Liver (tissue), 9 donors: ENCODE results near the gene C15orf39. TPM values are rescaled to one million over a fixed set of nuclear protein-coding genes. Genes with fewer than 3 reads are reported as not detected.

Experiments used
- DNase-seq: peaks from one replicate; pipeline ENCODE4 v3.0.0-alpha.2; 2017; ENCODE audit warnings: low spot score
- H3K27ac ChIP-seq, 2 donors: one replicate each; pipeline ENCODE4 v1.7.0; 2013; ENCODE audit warnings: inconsistent platforms in 2 of 2, low read length in 2 of 2, control low read depth in 1 of 2, low read depth in 1 of 2, mild to moderate bottlenecking in 1 of 2
- H3K27me3 ChIP-seq, 4 donors: one replicate each; pipeline versions ENCODE4 v1.6.1 to v1.7.0; 2013; ENCODE audit warnings: low read length in 3 of 4, inconsistent platforms in 1 of 4, mild to moderate bottlenecking in 1 of 4, moderate library complexity in 1 of 4; ENCODE audit not compliant: control insufficient read depth in 4 of 4, insufficient read depth in 4 of 4
- H3K36me3 ChIP-seq, 4 donors: one replicate each; pipeline versions ENCODE4 v1.6.1 to v1.7.0; 2013; ENCODE audit warnings: low read length in 3 of 4, mild to moderate bottlenecking in 3 of 4, low read depth in 1 of 4, moderate library complexity in 1 of 4; ENCODE audit not compliant: control insufficient read depth in 4 of 4, insufficient read depth in 3 of 4
- H3K4me1 ChIP-seq, 4 donors: one replicate each; pipeline versions ENCODE4 v1.6.1 to v1.7.0; 2013; ENCODE audit warnings: low read length in 3 of 4, mild to moderate bottlenecking in 3 of 4, moderate library complexity in 1 of 4; ENCODE audit not compliant: control insufficient read depth in 4 of 4, insufficient read depth in 4 of 4
- H3K4me3 ChIP-seq, 3 donors: one replicate each; pipeline versions ENCODE4 v1.6.1 to v1.7.0; 2013; ENCODE audit warnings: low read length in 3 of 3, control low read depth in 1 of 3, low read depth in 1 of 3, mild to moderate bottlenecking in 1 of 3
- H3K9ac ChIP-seq, 2 donors: one replicate each; pipeline ENCODE4 v1.7.0; 2013; ENCODE audit warnings: low read length in 2 of 2, mild to moderate bottlenecking in 2 of 2, moderate library complexity in 2 of 2, control low read depth in 1 of 2, low read depth in 1 of 2
- H3K9me3 ChIP-seq, 4 donors: one replicate each; pipeline versions ENCODE4 v1.6.1 to v1.7.0; 2013; ENCODE audit warnings: low read length in 3 of 4; ENCODE audit not compliant: control insufficient read depth in 4 of 4
- EGR1 ChIP-seq, 2 donors: IDR thresholded peaks; 2 replicates each; pipeline ENCODE4 v1.6.1; 2016 to 2018; ENCODE audit warnings: antibody characterized with exemption in 2 of 2, low read depth in 2 of 2
- FOXA1 ChIP-seq: IDR thresholded peaks from 2 replicates; pipeline ENCODE4 v1.6.1; 2016; ENCODE audit warnings: antibody characterized with exemption
- GABPA ChIP-seq, 2 donors: IDR thresholded peaks in 1 of 2; conservative IDR thresholded peaks in 1 of 2; 2 replicates each; pipeline ENCODE4 v1.6.1; 2016; ENCODE audit warnings: antibody characterized with exemption in 2 of 2, mild to moderate bottlenecking in 1 of 2, moderate library complexity in 1 of 2
- HNF4A ChIP-seq, 2 donors: conservative IDR thresholded peaks; 2 replicates each; pipeline ENCODE4 v1.6.1; 2016; ENCODE audit warnings: antibody characterized with exemption in 2 of 2, mild to moderate bottlenecking in 2 of 2
- HNF4G ChIP-seq: IDR thresholded peaks from 2 replicates; pipeline ENCODE4 v1.6.1; 2016; ENCODE audit warnings: antibody characterized with exemption
- JUND ChIP-seq, 2 donors: IDR thresholded peaks; 2 replicates each; pipeline ENCODE4 v1.6.1; 2016; ENCODE audit warnings: antibody characterized with exemption in 2 of 2
- NR2F2 ChIP-seq: IDR thresholded peaks from 2 replicates; pipeline ENCODE4 v1.6.1; 2016; ENCODE audit warnings: antibody characterized with exemption
- RAD21 ChIP-seq, 2 donors: IDR thresholded peaks; 2 replicates each; pipeline ENCODE4 v1.6.1; 2016; ENCODE audit warnings: antibody characterized with exemption in 2 of 2, mild to moderate bottlenecking in 2 of 2
- RXRA ChIP-seq, 2 donors: IDR thresholded peaks; 2 replicates each; pipeline ENCODE4 v1.6.1; 2017 to 2018; ENCODE audit warnings: antibody characterized with exemption in 2 of 2, mild to moderate bottlenecking in 1 of 2
- SP1 ChIP-seq: IDR thresholded peaks from 2 replicates; pipeline ENCODE4 v1.6.1; 2018; ENCODE audit warnings: antibody characterized with exemption, mild to moderate bottlenecking
- TAF1 ChIP-seq: conservative IDR thresholded peaks from 2 replicates; pipeline ENCODE4 v1.6.1; 2016; ENCODE audit warnings: antibody characterized with exemption, mild to moderate bottlenecking
- YY1 ChIP-seq: IDR thresholded peaks from 2 replicates; pipeline ENCODE4 v1.6.1; 2016; ENCODE audit warnings: antibody characterized with exemption, mild to moderate bottlenecking
- WGBS: extraction: QIAGEN DNeasy Blood & Tissue Kit; methylation state at CpG from one replicate; pipeline ENCODE4 v1.1.7; 2013; 5-methylcytosine and 5-hydroxymethylcytosine counted together
- polyA plus RNA-seq, 2 donors: library from polyadenylated mRNA; stranded (reverse) in 1 of 2; unstranded in 1 of 2; fragments of 200-250 nt in 1 of 2; fragments of >200 nt in 1 of 2; fragmentation: Nextera tagmentation in 1 of 2; extraction: Ambion mirVana in 1 of 2; gene quantifications; one replicate each; pipeline versions ENCODE4 v1.2.1 to v1.2.3, GENCODE V29; 2013 to 2015
- total RNA-seq, 2 donors: library from RNA; depleted of rRNA; stranded (reverse); fragments of >200 nt; gene quantifications; one replicate each; pipeline ENCODE4 v1.2.3, GENCODE V29; 2014
- TF ChIP-seq, protein P1 (sequence below): IDR thresholded peaks from 2 replicates; pipeline ENCODE4 v1.6.1; 2016; ENCODE audit warnings: antibody characterized with exemption, mild to moderate bottlenecking
- TF ChIP-seq, protein P2 (sequence below): IDR thresholded peaks from 2 replicates; pipeline ENCODE4 v1.6.1; 2016; ENCODE audit warnings: antibody characterized with exemption
- TF ChIP-seq, protein P3 (sequence below): fragments of 150-350 bp; IDR thresholded peaks from 2 replicates; pipeline ENCODE4 v1.5.1; 2017; ENCODE audit warnings: improper control_type of control experiment, low read depth, low read length; ENCODE audit not compliant: missing input control
- TF ChIP-seq, protein P4 (sequence below): IDR thresholded peaks from 2 replicates; pipeline ENCODE4 v1.6.1; 2016; ENCODE audit warnings: antibody characterized with exemption
- donor health status: healthy.
- donor health status: healthy.
- donor health status: healthy.
- donor health status: healthy.
- donor health status: healthy.

Gene C15orf39
- total and polyA plus RNA-seq, 4 donors, result 1.2 to 4.0 (median 3.0) TPM

DNA sequence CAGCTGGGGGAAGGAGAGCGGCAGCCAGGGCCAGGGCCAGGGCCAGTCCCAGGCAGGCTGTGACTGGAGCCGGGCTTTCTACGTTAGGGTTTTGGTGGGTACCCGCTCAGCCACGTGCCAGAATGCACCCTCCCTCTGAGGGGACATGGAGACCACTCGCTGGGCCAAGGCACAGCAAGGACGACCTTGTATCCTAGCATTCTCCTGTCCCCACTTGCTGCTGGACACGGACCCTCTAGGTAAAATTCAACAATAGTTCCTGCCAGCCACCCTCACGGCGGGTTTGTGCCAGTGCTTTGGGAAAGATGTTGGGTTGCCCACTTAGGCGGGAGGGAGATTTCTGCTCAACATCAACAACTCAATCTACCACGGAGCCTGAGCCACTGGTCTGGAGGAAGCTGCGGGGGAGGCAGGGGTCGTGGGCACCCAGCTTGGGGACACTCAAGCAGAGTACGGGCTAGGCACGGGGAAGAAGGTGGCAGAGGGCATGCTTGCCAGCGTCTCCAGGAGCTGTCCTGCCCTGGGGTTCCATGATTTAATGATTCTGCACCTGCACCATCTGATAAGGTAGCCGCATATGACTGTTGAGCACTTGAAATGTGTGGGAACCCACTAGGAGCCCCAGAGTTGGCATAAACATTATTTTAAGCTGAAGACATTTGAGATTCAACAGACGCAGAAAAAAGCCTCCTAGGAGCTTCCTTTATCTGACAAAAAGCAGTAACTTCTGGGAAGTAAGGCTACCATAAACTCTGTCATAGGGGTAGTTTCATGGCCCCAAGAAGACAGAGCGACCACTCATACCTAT lies 22.5 kb upstream of the C15orf39 start:
- WGBS, result 70% methylated on average over 20 of the region's 20 CpGs
- TF ChIP-seq RAD21 (IDR thresholded peaks at IDR 0.05) (no peak), HNF4G (no peak), EGR1 (IDR thresholded peaks at IDR 0.05; ENCODE audit: low read depth in 2 of 2) (no peak), JUND (IDR thresholded peaks at IDR 0.05) (no peak), TAF1 (no peak), YY1 (no peak), FOXA1 (no peak)
- TF ChIP-seq, protein P1, sequence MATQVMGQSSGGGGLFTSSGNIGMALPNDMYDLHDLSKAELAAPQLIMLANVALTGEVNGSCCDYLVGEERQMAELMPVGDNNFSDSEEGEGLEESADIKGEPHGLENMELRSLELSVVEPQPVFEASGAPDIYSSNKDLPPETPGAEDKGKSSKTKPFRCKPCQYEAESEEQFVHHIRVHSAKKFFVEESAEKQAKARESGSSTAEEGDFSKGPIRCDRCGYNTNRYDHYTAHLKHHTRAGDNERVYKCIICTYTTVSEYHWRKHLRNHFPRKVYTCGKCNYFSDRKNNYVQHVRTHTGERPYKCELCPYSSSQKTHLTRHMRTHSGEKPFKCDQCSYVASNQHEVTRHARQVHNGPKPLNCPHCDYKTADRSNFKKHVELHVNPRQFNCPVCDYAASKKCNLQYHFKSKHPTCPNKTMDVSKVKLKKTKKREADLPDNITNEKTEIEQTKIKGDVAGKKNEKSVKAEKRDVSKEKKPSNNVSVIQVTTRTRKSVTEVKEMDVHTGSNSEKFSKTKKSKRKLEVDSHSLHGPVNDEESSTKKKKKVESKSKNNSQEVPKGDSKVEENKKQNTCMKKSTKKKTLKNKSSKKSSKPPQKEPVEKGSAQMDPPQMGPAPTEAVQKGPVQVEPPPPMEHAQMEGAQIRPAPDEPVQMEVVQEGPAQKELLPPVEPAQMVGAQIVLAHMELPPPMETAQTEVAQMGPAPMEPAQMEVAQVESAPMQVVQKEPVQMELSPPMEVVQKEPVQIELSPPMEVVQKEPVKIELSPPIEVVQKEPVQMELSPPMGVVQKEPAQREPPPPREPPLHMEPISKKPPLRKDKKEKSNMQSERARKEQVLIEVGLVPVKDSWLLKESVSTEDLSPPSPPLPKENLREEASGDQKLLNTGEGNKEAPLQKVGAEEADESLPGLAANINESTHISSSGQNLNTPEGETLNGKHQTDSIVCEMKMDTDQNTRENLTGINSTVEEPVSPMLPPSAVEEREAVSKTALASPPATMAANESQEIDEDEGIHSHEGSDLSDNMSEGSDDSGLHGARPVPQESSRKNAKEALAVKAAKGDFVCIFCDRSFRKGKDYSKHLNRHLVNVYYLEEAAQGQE, result no peak
- no peak for DNase-seq

DNA sequence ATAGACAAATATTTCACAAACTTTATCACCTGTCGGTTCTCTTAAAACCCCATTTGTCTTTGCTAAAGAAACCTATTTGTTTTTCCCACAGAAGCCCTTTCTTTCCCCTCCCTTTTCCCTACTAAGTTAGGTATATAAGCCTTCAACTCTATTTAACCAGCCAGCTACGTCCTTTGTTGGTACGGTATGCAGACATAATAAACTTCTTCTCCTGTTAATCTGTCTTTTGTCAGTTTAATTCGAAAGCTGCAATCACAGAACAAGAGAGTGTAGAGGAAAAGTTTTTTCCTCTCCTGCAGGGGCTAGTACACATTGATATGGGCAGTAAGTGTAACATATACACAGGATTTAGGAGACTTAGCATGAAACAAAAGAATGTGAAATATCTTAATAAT lies 21.9 kb upstream of the C15orf39 start:
- peaks cover 0 to 4% (median 0%) of the 10 kb centered on the region in 4 donors for H3K4me1 ChIP-seq
- no peaks in the 10 kb centered on the region for H3K9me3 ChIP-seq
- 79% methylated on average over 4 of the region's 4 CpGs for WGBS
- H3K27me3 ChIP-seq, result peaks cover 0 to 2% (median 0%) of the 10 kb centered on the region in 4 donors
- DNase-seq, result no peak
- no peak overlapping the region for H3K9ac ChIP-seq
- no peak overlapping the region for H3K4me3 ChIP-seq
- TF ChIP-seq TAF1 (no peak), NR2F2 (no peak), HNF4A (conservative IDR thresholded peaks at IDR 0.05) (no peak), YY1 (no peak), GABPA (IDR thresholded peaks at IDR 0.05 in 1 of 2, conservative IDR thresholded peaks at IDR 0.05 in 1 of 2) (no peak), HNF4G (no peak), SP1 (no peak), JUND (IDR thresholded peaks at IDR 0.05) (no peak), FOXA1 (no peak), RXRA (IDR thresholded peaks at IDR 0.05) (no peak)
- TF ChIP-seq, protein P1, result no peak
- TF ChIP-seq, protein P2, sequence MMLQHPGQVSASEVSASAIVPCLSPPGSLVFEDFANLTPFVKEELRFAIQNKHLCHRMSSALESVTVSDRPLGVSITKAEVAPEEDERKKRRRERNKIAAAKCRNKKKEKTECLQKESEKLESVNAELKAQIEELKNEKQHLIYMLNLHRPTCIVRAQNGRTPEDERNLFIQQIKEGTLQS, result no peak
- TF ChIP-seq, protein P3, sequence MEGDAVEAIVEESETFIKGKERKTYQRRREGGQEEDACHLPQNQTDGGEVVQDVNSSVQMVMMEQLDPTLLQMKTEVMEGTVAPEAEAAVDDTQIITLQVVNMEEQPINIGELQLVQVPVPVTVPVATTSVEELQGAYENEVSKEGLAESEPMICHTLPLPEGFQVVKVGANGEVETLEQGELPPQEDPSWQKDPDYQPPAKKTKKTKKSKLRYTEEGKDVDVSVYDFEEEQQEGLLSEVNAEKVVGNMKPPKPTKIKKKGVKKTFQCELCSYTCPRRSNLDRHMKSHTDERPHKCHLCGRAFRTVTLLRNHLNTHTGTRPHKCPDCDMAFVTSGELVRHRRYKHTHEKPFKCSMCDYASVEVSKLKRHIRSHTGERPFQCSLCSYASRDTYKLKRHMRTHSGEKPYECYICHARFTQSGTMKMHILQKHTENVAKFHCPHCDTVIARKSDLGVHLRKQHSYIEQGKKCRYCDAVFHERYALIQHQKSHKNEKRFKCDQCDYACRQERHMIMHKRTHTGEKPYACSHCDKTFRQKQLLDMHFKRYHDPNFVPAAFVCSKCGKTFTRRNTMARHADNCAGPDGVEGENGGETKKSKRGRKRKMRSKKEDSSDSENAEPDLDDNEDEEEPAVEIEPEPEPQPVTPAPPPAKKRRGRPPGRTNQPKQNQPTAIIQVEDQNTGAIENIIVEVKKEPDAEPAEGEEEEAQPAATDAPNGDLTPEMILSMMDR, result no peak
- TF ChIP-seq, protein P4, sequence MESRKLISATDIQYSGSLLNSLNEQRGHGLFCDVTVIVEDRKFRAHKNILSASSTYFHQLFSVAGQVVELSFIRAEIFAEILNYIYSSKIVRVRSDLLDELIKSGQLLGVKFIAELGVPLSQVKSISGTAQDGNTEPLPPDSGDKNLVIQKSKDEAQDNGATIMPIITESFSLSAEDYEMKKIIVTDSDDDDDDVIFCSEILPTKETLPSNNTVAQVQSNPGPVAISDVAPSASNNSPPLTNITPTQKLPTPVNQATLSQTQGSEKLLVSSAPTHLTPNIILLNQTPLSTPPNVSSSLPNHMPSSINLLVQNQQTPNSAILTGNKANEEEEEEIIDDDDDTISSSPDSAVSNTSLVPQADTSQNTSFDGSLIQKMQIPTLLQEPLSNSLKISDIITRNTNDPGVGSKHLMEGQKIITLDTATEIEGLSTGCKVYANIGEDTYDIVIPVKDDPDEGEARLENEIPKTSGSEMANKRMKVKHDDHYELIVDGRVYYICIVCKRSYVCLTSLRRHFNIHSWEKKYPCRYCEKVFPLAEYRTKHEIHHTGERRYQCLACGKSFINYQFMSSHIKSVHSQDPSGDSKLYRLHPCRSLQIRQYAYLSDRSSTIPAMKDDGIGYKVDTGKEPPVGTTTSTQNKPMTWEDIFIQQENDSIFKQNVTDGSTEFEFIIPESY, result no peak
- no peaks in the 10 kb centered on the region for H3K36me3 ChIP-seq
- H3K27ac ChIP-seq, result no peak overlapping the region

More for the DNA sequence above, 22.5 kb upstream of the C15orf39 start:
- peaks cover 0 to 2% (median 0%) of the 10 kb centered on the region in 4 donors for H3K27me3 ChIP-seq
- H3K9me3 ChIP-seq, result no peaks in the 10 kb centered on the region
- peaks cover 0 to 4% (median 0%) of the 10 kb centered on the region in 4 donors for H3K4me1 ChIP-seq
- H3K36me3 ChIP-seq, result no peaks in the 10 kb centered on the region
- peak overlapping the region in 1 of 3 donors; percentile 21 for H3K4me3 ChIP-seq
- H3K27ac ChIP-seq, result peak overlapping the region in 1 of 2 donors; percentile 14
- no peak overlapping the region for H3K9ac ChIP-seq
